ENCODE data around the gene C11orf54. TPM values are rescaled to one million over a fixed set of nuclear protein-coding genes. Genes with fewer than 3 reads are reported as not detected.
A peak's percentile ranks its signal among the peaks of the same experiment; 100 is the strongest.

The C11orf54 gene
- total RNA-seq, 4 donors from 2014 or later, result 17.9 to 22.2 (median 21.0) TPM

DNA sequence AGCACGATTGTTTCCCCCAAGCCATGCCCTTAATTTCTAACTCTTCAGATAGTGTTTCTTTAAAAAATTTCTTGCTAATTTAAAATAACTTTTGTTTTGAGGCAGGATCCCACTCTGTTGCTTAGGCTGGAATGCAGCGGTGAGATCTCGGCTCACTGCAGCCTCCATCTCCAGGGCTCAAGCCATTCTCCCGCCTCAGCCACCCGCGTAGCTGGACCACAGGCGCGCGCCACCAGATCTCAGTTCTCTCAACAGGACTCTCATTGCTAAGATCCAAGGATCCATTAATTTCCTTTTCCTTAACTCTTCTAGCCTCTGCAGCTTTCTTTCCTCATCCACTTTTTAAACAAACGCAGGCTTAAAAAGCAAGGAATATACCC is 42.3 kb downstream of the C11orf54 start:
- DNase-seq, result no peak
- H3K27ac ChIP-seq, result peak overlapping the region; percentile 90 to 97 (median 94)
- TF ChIP-seq POLR2A (IDR thresholded peaks at IDR 0.05), result no peak
- TF ChIP-seq, protein P1, sequence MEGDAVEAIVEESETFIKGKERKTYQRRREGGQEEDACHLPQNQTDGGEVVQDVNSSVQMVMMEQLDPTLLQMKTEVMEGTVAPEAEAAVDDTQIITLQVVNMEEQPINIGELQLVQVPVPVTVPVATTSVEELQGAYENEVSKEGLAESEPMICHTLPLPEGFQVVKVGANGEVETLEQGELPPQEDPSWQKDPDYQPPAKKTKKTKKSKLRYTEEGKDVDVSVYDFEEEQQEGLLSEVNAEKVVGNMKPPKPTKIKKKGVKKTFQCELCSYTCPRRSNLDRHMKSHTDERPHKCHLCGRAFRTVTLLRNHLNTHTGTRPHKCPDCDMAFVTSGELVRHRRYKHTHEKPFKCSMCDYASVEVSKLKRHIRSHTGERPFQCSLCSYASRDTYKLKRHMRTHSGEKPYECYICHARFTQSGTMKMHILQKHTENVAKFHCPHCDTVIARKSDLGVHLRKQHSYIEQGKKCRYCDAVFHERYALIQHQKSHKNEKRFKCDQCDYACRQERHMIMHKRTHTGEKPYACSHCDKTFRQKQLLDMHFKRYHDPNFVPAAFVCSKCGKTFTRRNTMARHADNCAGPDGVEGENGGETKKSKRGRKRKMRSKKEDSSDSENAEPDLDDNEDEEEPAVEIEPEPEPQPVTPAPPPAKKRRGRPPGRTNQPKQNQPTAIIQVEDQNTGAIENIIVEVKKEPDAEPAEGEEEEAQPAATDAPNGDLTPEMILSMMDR (IDR thresholded peaks at IDR 0.05), result no peak
- peak overlapping the region; percentile 79 to 99 (median 88) for H3K4me3 ChIP-seq
- no peaks in the 10 kb centered on the region for H3K27me3 ChIP-seq
- H3K36me3 ChIP-seq, result peaks cover 0 to 15% (median 0%) of the 10 kb centered on the region in 3 donors
- WGBS, 2 donors, result 0 to 1% methylated on average over 10 of the region's 10 CpGs
- H3K9me3 ChIP-seq, result no peaks in the 10 kb centered on the region
- intact Hi-C loops (cut with DNase I), result loop anchor here (5.0 kb wide), 1 partner anchor 36 kb away; no protein-coding TSS in a partner anchor
- H3K4me1 ChIP-seq, result peaks cover 5 to 42% (median 28%) of the 10 kb centered on the region in 3 donors

DNA sequence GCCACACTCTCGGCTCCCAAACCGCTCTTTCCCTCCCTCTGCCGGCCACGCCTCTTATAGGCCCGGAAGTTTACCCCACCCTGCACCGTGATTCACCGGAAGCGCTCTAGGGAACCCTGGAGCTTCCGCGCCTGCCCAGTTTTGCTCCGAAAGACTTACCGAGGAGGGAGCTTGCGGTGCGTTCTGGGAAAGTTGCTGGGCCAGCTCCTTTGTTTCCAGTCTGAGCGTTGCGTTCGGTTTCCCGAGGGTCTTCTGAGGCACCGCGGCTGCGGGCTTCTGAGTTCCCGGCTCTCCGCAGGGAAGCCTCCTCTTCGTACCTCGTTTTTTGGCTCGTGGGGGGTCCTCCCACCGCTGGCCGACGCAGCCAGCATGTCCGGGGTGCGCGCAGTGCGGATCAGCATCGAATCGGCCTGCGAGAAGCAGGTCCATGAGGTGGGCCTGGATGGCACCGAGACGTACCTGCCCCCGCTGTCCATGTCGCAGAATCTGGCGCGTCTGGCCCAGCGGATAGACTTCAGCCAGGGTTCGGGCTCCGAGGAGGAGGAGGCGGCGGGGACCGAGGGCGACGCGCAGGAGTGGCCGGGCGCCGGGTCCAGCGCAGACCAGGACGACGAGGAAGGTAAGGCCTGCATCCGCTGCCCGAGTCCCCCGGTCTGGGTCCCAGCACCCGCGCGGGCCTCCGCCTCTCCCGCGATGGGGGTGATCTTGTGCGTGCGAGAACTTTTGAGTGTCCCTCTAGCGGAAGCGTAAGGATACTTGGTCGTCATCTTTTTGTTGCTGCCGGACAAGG is 42.9 kb downstream of the C11orf54 start, which contains the start of gene MED17:
TSS of gene MED17 (plus strand) at position 138 of the 790 bp plus-strand sequence. CDS start at position 370, 232 bp downstream.
- DNase-seq, result peak; percentile 52
- WGBS, 2 donors, result 0% methylated on average over 14 to 24 of the region's 72 CpGs
- TF ChIP-seq POLR2A (IDR thresholded peaks at IDR 0.05), result peak in 3 of 4 donors; percentile 78 to 89 (median 81)
- TF ChIP-seq, protein P1 (IDR thresholded peaks at IDR 0.05), result peak; percentile 33 to 63 (median 46)

DNA sequence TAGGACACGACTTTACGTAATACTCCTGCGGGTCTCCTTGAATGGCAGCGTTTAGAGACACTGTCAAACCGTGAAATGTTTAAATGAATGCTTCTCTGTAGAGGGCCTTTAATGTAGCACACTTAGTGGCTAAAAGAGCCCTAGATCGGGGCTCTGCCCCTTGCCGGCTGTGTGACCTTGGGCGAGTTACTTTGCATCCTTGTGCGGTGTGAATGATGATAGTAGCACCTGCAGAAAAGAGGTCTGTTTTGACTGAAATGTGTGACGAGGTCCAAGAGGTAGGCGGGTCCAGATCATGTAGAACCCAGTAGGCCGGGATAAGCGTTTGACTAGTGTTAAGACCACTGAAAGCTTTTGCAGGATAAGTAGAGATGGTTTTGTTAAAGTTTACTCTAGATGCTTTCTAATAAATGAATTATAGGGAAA is 43.5 kb downstream of the C11orf54 start:
- no peak for TF ChIP-seq POLR2A (IDR thresholded peaks at IDR 0.05)
- TF ChIP-seq, protein P1 (IDR thresholded peaks at IDR 0.05), result no peak
- H3K4me1 ChIP-seq, result peaks cover 5 to 42% (median 28%) of the 10 kb centered on the region in 3 donors
- peak overlapping the region; percentile 79 to 99 (median 88) for H3K4me3 ChIP-seq
- H3K27ac ChIP-seq, result peak overlapping the region; percentile 90 to 97 (median 94)
- peaks cover 0 to 27% (median 4%) of the 10 kb centered on the region in 3 donors for H3K36me3 ChIP-seq
- DNase-seq, result no peak
- WGBS, 2 donors, result 1 to 3% methylated on average over 8 to 13 of the region's 13 CpGs
- H3K9me3 ChIP-seq, result no peaks in the 10 kb centered on the region
- no peaks in the 10 kb centered on the region for H3K27me3 ChIP-seq
- intact Hi-C loops (cut with DNase I), result loop anchor here (5.0 kb wide), 1 partner anchor 38 kb away; no protein-coding TSS in a partner anchor

More for the DNA sequence above, 42.9 kb downstream of the C11orf54 start, which contains the start of gene MED17:
- H3K9me3 ChIP-seq, result no peaks in the 10 kb centered on the region
- H3K27ac ChIP-seq, result peak within 1 kb of the TSS; percentile 90 to 97 (median 94)
- peak within 1 kb of the TSS; percentile 79 to 99 (median 88) for H3K4me3 ChIP-seq
- no peaks in the 10 kb centered on the region for H3K27me3 ChIP-seq
- H3K4me1 ChIP-seq, result peaks cover 5 to 42% (median 28%) of the 10 kb centered on the region in 3 donors
- intact Hi-C loops (cut with DNase I), result loop anchor here (5.0 kb wide), 1 partner anchor 37 kb away; no protein-coding TSS in a partner anchor
- peaks cover 0 to 21% (median 2%) of the 10 kb centered on the region in 3 donors for H3K36me3 ChIP-seq

DNA sequence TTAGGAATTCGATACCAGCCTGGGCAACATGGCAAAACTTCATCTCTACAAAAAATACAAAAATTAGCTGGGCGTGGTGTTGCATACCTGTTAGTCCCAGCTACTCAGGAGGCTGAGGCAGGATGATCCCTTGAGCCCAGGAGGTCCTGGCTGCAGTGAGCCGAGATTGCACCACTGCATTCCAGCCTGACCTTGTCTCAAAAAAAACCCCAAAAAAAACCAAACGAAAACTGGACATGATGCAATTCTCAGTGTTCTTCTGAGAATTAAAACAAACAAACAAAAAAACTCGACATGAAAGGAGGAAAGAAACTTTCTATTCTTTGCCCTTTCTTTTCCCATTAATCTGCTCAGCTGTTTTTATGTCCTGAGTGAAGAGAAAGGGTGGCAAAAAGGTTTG is 50.0 kb downstream of the C11orf54 start:
- DNase-seq, result no peak
- Histone ChIP-seq H3K4me1 (peaks cover 4 to 18% (median 9%) of the 10 kb centered on the region in 3 donors), H3K27me3 (no peaks in the 10 kb centered on the region), H3K27ac (no peak overlapping the region), H3K36me3 (peaks cover 10 to 93% (median 46%) of the 10 kb centered on the region in 3 donors), H3K4me3 (no peak overlapping the region), H3K9me3 (no peaks in the 10 kb centered on the region)
- intact Hi-C loops (cut with DNase I), result no loop called here
- TF ChIP-seq POLR2A (IDR thresholded peaks at IDR 0.05), result no peak
- TF ChIP-seq, protein P1 (IDR thresholded peaks at IDR 0.05), result no peak
- WGBS, 2 donors, result 84 to 85% methylated on average over 4 to 5 of the region's 5 CpGs

Measured in esophagus squamous epithelium (tissue), 5 donors.